Measurements from ENCODE around the gene BEST4. TPM values are rescaled to one million over a fixed set of nuclear protein-coding genes. Genes with fewer than 3 reads are reported as not detected.
"Not testable (repeated sequence)": the region's sequence is repeated elsewhere in the genome, so short reads cannot be mapped to it uniquely, and the experiment has no call there.

The BEST4 gene
- total RNA-seq, 2 donors from 2014 or later = 26.0 to 58.9 TPM

DNA sequence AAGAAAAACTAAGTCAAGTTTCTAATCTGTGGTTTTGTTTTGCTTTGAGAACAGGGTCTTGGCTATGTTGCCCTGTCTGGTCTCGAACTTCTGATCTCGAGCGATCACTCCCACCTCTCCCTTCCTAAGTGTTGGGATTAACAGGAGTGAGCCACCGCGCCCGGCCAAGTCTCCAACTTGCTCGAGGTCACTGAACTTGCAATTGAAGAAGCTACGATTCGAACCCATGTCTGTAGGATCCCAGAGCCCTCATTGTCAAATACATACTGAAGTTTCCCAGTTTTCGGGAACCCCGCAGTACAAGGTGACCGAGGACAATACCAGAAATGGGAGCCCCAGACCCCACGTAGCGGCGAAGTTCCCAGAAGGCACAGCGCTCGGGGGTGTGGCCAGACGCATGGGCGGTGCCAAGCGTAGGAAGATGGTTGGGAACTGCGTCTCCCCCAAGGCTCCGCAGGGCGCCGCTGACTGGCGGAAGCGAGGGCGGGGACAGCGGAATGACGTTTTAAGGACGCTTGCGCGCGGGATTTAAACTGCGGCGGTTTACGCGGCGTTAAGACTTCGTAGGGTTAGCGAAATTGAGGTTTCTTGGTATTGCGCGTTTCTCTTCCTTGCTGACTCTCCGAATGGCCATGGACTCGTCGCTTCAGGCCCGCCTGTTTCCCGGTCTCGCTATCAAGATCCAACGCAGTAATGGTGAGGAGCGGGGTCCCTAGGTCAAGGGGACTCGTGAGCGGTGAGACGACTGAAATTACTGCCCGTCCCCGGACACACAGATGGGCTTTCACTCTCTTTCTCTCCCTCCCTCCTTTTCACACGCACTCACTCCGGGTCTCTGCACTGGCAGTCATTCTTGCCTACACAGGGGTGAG is 48.4 kb downstream of the BEST4 start, which contains the start of gene KIF2C:
Gene KIF2C, plus strand, starts transcription at position 531 of the 872 bp plus-strand sequence. Its CDS starts 96 bp downstream, at position 627.
- intact Hi-C loops (cut with DNase I) = no loop called here
- Histone ChIP-seq H3K4me3 (peak within 1 kb of the TSS; percentile 50), H3K9me3 (no peaks in the 10 kb centered on the region), H3K27ac (peak within 1 kb of the TSS; percentile 87), H3K36me3 (no peaks in the 10 kb centered on the region), H3K9ac (ENCODE audit: low read depth in 2 of 2, low read length in 2 of 2) (peak within 1 kb of the TSS; percentile 31 to 82), H3K4me1 (peaks cover 5% of the 10 kb centered on the region), H3K27me3 (no peaks in the 10 kb centered on the region)
- DNase-seq = peak; percentile 98
- no peak for TF ChIP-seq CTCF (IDR thresholded peaks at IDR 0.05)

GRCh38 chr1:44738953-44739306 is 49.0 kb downstream of the BEST4 start:
- DNase-seq; H3K9me3 ChIP-seq; H3K4me1 ChIP-seq; H3K27me3 ChIP-seq; intact Hi-C loops (cut with DNase I); H3K36me3 ChIP-seq: not testable (repeated sequence)
- H3K9ac ChIP-seq (ENCODE audit: low read depth in 2 of 2, low read length in 2 of 2) = peak overlapping the region; percentile 31 to 82
- H3K27ac ChIP-seq = peak overlapping the region; percentile 87
- H3K4me3 ChIP-seq = peak overlapping the region; percentile 50

DNA sequence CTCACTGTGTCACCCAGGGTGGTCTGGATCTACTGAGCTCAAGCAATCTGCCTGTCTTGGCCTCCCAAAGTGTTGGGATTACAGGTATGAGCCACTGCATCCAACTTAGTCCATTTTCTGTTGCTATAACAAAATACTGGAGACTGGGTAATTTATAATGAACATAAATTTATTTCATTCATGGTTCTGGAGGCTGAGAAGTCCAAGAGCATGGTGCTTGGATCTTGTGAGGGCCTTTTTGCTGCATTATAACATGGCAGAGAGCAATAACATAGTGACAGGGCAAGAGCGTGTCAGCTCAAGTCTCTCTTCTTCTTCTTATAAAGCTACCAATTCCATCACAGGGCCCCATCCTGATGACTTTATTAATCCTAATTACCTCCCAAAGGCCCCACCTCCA is 52.0 kb downstream of the BEST4 start:
- intact Hi-C loops (cut with DNase I) = no loop called here
- no peak for DNase-seq

GRCh38 chr1:44733784-44734183 is 54.2 kb downstream of the BEST4 start:
- H3K36me3 ChIP-seq = no peaks in the 10 kb centered on the region
- no peaks in the 10 kb centered on the region for H3K4me1 ChIP-seq
- H3K4me3 ChIP-seq = no peak overlapping the region
- DNase-seq = no peak
- intact Hi-C loops (cut with DNase I) = no loop called here
- H3K27ac ChIP-seq = no peak overlapping the region
- TF ChIP-seq CTCF (IDR thresholded peaks at IDR 0.05) = no peak
- H3K9ac ChIP-seq (ENCODE audit: low read depth in 2 of 2, low read length in 2 of 2) = no peak overlapping the region
- H3K27me3 ChIP-seq = no peaks in the 10 kb centered on the region
- H3K9me3 ChIP-seq = no peaks in the 10 kb centered on the region

More for the DNA sequence above, 52.0 kb downstream of the BEST4 start:
- H3K36me3 ChIP-seq = no peaks in the 10 kb centered on the region
- H3K9me3 ChIP-seq = no peaks in the 10 kb centered on the region
- H3K9ac ChIP-seq (ENCODE audit: low read depth in 2 of 2, low read length in 2 of 2) = no peak overlapping the region
- H3K4me3 ChIP-seq = no peak overlapping the region
- H3K27ac ChIP-seq = no peak overlapping the region
- no peaks in the 10 kb centered on the region for H3K27me3 ChIP-seq
- H3K4me1 ChIP-seq = peaks cover 5% of the 10 kb centered on the region
- no peak for TF ChIP-seq CTCF (IDR thresholded peaks at IDR 0.05)

Other genes starting within 250 kb of the BEST4 start
- gene TMEM53, start 113.7 kb downstream of the BEST4 start, total RNA-seq = 10 to 100 TPM; 26.4 to 29.6 TPM
- 1 to 10 TPM; 1.3 to 5.1 TPM for gene ARMH1, start 113.5 kb downstream of the BEST4 start, total RNA-seq
- not detected for gene RNU5D-1, start 57.0 kb downstream of the BEST4 start, total RNA-seq
- 10 to 100 TPM; 13.6 to 33.2 TPM for gene KIF2C, start 48.3 kb downstream of the BEST4 start, total RNA-seq
- 1,000 to 10,000 TPM; 1,574 to 1,589 TPM for gene RPS8, start 12.6 kb downstream of the BEST4 start, total RNA-seq
- 1 to 10 TPM; 7.7 to 8.8 TPM for gene PLK3, start 12.2 kb upstream of the BEST4 start, total RNA-seq
- gene DYNLT4, start 19.2 kb upstream of the BEST4 start, total RNA-seq = under 1 TPM; 0.35 to 0.56 TPM
- gene BTBD19, start 20.4 kb upstream of the BEST4 start, total RNA-seq = 1 to 10 TPM; 1.6 to 2.5 TPM
- under 1 TPM; 0.48 to 0.52 TPM for gene PTCH2, start 55.1 kb upstream of the BEST4 start, total RNA-seq
- 10 to 100 TPM; 10.9 to 22.7 TPM for gene EIF2B3, start 198.4 kb upstream of the BEST4 start, total RNA-seq
- 100 to 1,000 TPM in 1 of 2 donors, 10 to 100 TPM in 1; 89.1 to 103 TPM for gene HECTD3, start 223.2 kb upstream of the BEST4 start, total RNA-seq
- gene UROD, start 224.1 kb upstream of the BEST4 start, total RNA-seq = 10 to 100 TPM; 41.7 to 43.5 TPM